Prostate gland (tissue), 2 donors: Measurements from ENCODE around the gene HNRNPLL. TPM values are rescaled to one million over a fixed set of nuclear protein-coding genes. Genes with fewer than 3 reads are reported as not detected.

Experiments
- DNase-seq: peaks from one replicate; pipeline ENCODE4 v3.0.0-alpha.2; 2019; ENCODE audit warnings: low spot score
- H3K27ac ChIP-seq, 2 donors: fragments of 200-600 bp; sonication (generic); 2 replicates each; pipeline ENCODE4 v1.5.1; 2017 to 2019
- H3K27me3 ChIP-seq: fragments of 200-600 bp; sonication (generic); replicated peaks from 2 replicates; pipeline ENCODE4 v1.5.1; 2019; ENCODE audit not compliant: insufficient read depth
- H3K36me3 ChIP-seq, 2 donors: fragments of 200-600 bp; sonication (generic); 1 replicate in 1 of 2; 2 replicates in 1 of 2; pipeline versions ENCODE4 v1.5.1 to v1.8.1; 2017 to 2019
- H3K4me1 ChIP-seq: fragments of 200-600 bp; sonication (generic); replicated peaks from 2 replicates; pipeline ENCODE4 v1.5.1; 2019
- H3K4me3 ChIP-seq, 2 donors: fragments of 200-600 bp; sonication (generic); 2 replicates each; pipeline ENCODE4 v1.5.1; 2017 to 2019
- H3K9me3 ChIP-seq: fragments of 200-600 bp; sonication (generic); 2 replicates; pipeline ENCODE4 v1.5.1; 2017
- CTCF ChIP-seq, 4 experiments: fragments of 200-600 bp in 2 of 4; fragments of 450-650 bp in 2 of 4; sonication (generic) in 2 of 4; IDR thresholded peaks; 1 replicate in 3 of 4; 2 replicates in 1 of 4; pipeline ENCODE4 v1.5.1; 2016 to 2019; ENCODE audit warnings: antibody characterized with exemption in 4 of 4, mild to moderate bottlenecking in 2 of 4, moderate library complexity in 2 of 4
- POLR2A ChIP-seq: fragments of 450-650 bp; IDR thresholded peaks from one replicate; pipeline ENCODE4 v1.6.1; 2016; ENCODE audit warnings: antibody characterized with exemption, mild to moderate bottlenecking
- POLR2AphosphoS5 ChIP-seq: sonication (generic); formaldehyde crosslinking; IDR thresholded peaks from one replicate; pipeline ENCODE4 v1.6.1; 2017; ENCODE audit warnings: antibody characterized with exemption
- WGBS: methylation state at CpG from one replicate; pipeline ENCODE4 v1.1.5; 2018; 5-methylcytosine and 5-hydroxymethylcytosine counted together
- intact Hi-C: fragments of 100-400 bp; cut with DNase I; formaldehyde crosslinking; loops from one replicate; pipeline ENCODE4 v1.14.2; 2022
- total RNA-seq, 2 donors: library from RNA; depleted of rRNA; stranded (reverse); fragments of >200 nt; gene quantifications; one replicate each; pipeline ENCODE4 v1.1.0, GENCODE V29; 2016

HNRNPLL gene
- total RNA-seq, 2 donors from 2014 or later = 36.1 to 63.6 TPM

- 97% methylated on average over 2 of the region's 2 CpGs for WGBS
- intact Hi-C loops = no loop called here
- no peaks in the 10 kb centered on the region for H3K36me3 ChIP-seq
- H3K27ac ChIP-seq = no peak overlapping the region
- no peaks in the 10 kb centered on the region for H3K4me1 ChIP-seq
- H3K9me3 ChIP-seq = no peaks in the 10 kb centered on the region
- H3K4me3 ChIP-seq = no peak overlapping the region
- DNase-seq = no peak
- H3K27me3 ChIP-seq = no peaks in the 10 kb centered on the region
- TF ChIP-seq POLR2A (no peak), POLR2AphosphoS5 (no peak), CTCF (IDR thresholded peaks at IDR 0.05) (no peak)
Observed at GRCh38 chr2:38560092-38560491, 42.6 kb downstream of the HNRNPLL start.

GRCh38 chr2:38557981-38558380, 44.7 kb downstream of the HNRNPLL start:
- Histone ChIP-seq H3K4me1 (no peaks in the 10 kb centered on the region), H3K27ac (no peak overlapping the region), H3K9me3 (no peaks in the 10 kb centered on the region), H3K27me3 (no peaks in the 10 kb centered on the region), H3K36me3 (no peaks in the 10 kb centered on the region), H3K4me3 (no peak overlapping the region)
- no peak for DNase-seq
- intact Hi-C loops = no loop called here
- no peak for TF ChIP-seq POLR2A
- TF ChIP-seq POLR2AphosphoS5 = no peak
- no peak for TF ChIP-seq CTCF (IDR thresholded peaks at IDR 0.05)
- 92% methylated on average over 5 of the region's 5 CpGs for whole genome bisulfite sequencing

GRCh38 chr2:38557217-38557616, 45.5 kb downstream of the HNRNPLL start:
- no peak overlapping the region for H3K4me3 ChIP-seq
- H3K4me1 ChIP-seq = no peaks in the 10 kb centered on the region
- intact Hi-C loops = no loop called here
- no peak for TF ChIP-seq POLR2AphosphoS5
- TF ChIP-seq CTCF (IDR thresholded peaks at IDR 0.05) = no peak
- TF ChIP-seq POLR2A = no peak
- no peak for DNase-seq
- WGBS = 80% methylated on average over 2 of the region's 2 CpGs
- H3K9me3 ChIP-seq = no peaks in the 10 kb centered on the region
- no peaks in the 10 kb centered on the region for H3K36me3 ChIP-seq
- H3K27ac ChIP-seq = no peak overlapping the region
- H3K27me3 ChIP-seq = no peaks in the 10 kb centered on the region

DNA sequence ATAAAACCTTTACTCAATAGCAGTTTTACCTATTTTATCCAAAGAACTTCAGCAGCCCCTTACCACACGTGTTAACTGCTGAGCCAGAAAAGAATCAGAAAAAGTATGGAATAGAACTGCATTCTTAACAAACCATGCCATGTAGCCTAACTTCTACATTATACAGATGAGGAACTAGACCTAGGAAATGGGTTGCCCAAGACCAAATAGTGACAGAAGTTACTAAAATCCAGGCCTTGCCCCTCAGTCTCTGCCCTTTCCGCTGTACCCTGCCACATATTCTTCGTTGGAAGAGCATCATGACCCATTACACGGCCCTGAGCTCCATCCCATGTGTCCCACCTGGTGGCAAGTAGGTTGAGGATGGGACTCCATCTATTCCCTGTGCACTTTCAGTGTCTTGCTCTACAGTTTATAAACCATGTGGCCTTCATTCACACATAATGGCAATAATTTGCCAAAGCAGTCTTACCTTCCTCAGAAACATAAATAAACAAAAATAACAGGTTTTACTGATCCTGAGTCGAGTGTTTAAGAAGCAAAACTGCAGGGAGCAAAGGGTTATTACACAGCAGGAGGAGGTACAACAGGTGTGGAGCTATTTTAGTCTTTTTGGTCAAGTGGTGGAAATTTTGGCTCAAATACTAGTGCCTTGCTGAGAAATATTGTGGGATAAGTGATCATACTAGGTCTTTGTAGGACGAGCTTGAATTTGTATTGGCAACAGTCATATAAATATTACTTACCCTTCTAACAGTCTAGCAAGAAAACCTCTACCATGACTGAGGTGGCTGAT, 46.5 kb downstream of the HNRNPLL start:
- intact Hi-C loops = no loop called here
- 73% methylated on average over 6 of the region's 6 CpGs for WGBS
- Histone ChIP-seq H3K9me3 (no peaks in the 10 kb centered on the region), H3K4me1 (no peaks in the 10 kb centered on the region), H3K36me3 (no peaks in the 10 kb centered on the region), H3K27me3 (no peaks in the 10 kb centered on the region), H3K4me3 (no peak overlapping the region), H3K27ac (no peak overlapping the region)
- TF ChIP-seq POLR2A (no peak), CTCF (IDR thresholded peaks at IDR 0.05) (no peak), POLR2AphosphoS5 (no peak)
- DNase-seq = no peak

- no peaks in the 10 kb centered on the region for H3K36me3 ChIP-seq
- intact Hi-C loops = no loop called here
- 96% methylated on average over 8 of the region's 8 CpGs for WGBS
- H3K4me3 ChIP-seq = no peak overlapping the region
- H3K27me3 ChIP-seq = no peaks in the 10 kb centered on the region
- TF ChIP-seq CTCF (IDR thresholded peaks at IDR 0.05) (peak in 1 of 4 experiments; percentile 21), POLR2A (no peak)
- no peak for DNase-seq
- H3K27ac ChIP-seq = no peak overlapping the region
- no peaks in the 10 kb centered on the region for H3K9me3 ChIP-seq
- H3K4me1 ChIP-seq = no peaks in the 10 kb centered on the region
Observed at GRCh38 chr2:38554973-38555595, 47.6 kb downstream of the HNRNPLL start.
